Gastroesophageal sphincter (tissue), 4 donors: ENCODE measurements around the gene UBA1. TPM values are rescaled to one million over a fixed set of nuclear protein-coding genes. Genes with fewer than 3 reads are reported as not detected.

ENCODE experiments used
- ATAC-seq: fragments of 150-250 bp; one replicate; pipeline ENCODE4 v1.9.1; 2016; ENCODE audit warnings: mild to moderate bottlenecking, moderate library complexity
- H3K27ac ChIP-seq, 4 donors: fragments of 200-600 bp; sonication (generic) in 3 of 4; 1 replicate in 3 of 4; 2 replicates in 1 of 4; pipeline ENCODE4 v1.5.1; 2016 to 2019
- H3K27me3 ChIP-seq: fragments of 200-600 bp; sonication (generic); one replicate; pipeline ENCODE4 v1.5.1; 2019
- H3K36me3 ChIP-seq, 2 donors: fragments of 200-600 bp; sonication (generic); one replicate each; pipeline ENCODE4 v1.5.1; 2019; ENCODE audit warnings: control low read depth in 1 of 2
- H3K4me1 ChIP-seq, 3 donors: fragments of 200-600 bp; sonication (generic); 1 replicate in 2 of 3; 2 replicates in 1 of 3; pipeline ENCODE4 v1.5.1; 2016 to 2019; ENCODE audit warnings: control low read depth in 2 of 3
- H3K4me3 ChIP-seq, 2 donors: fragments of 200-600 bp; sonication (generic); one replicate each; pipeline ENCODE4 v1.5.1; 2019; ENCODE audit warnings: mild to moderate bottlenecking in 1 of 2, moderate library complexity in 1 of 2
- H3K9me3 ChIP-seq, 3 donors: fragments of 200-600 bp; sonication (generic); one replicate each; pipeline ENCODE4 v1.5.1; 2017 to 2019; ENCODE audit warnings: control low read depth in 2 of 3
- CTCF ChIP-seq, 4 experiments: fragments of 200-600 bp in 2 of 4; fragments of 450-650 bp in 2 of 4; sonication (generic) in 1 of 4; IDR thresholded peaks; one replicate each; pipeline ENCODE4 v1.5.1; 2017 to 2019; ENCODE audit warnings: antibody characterized with exemption in 4 of 4, mild to moderate bottlenecking in 2 of 4, moderate library complexity in 2 of 4
- EP300 ChIP-seq: sonication (generic); formaldehyde crosslinking; IDR thresholded peaks from one replicate; pipeline ENCODE4 v1.6.1; 2017; ENCODE audit warnings: antibody characterized with exemption, mild to moderate bottlenecking
- POLR2A ChIP-seq, 2 donors: fragments of 450-650 bp; IDR thresholded peaks; one replicate each; pipeline ENCODE4 v1.6.1; 2017; ENCODE audit warnings: antibody characterized with exemption in 2 of 2, mild to moderate bottlenecking in 2 of 2, moderate library complexity in 1 of 2
- POLR2AphosphoS5 ChIP-seq: sonication (generic); formaldehyde crosslinking; IDR thresholded peaks from one replicate; pipeline ENCODE4 v1.6.1; 2017; ENCODE audit warnings: antibody characterized with exemption
- WGBS, 2 donors: methylation state at CpG; one replicate each; pipeline ENCODE4 v1.1.5; 2018; ENCODE audit warnings: low coverage in 1 of 2; 5-methylcytosine and 5-hydroxymethylcytosine counted together
- total RNA-seq, 4 donors: library from RNA; depleted of rRNA; stranded (reverse); fragments of >200 nt; gene quantifications; one replicate each; pipeline ENCODE4 v1.1.0, GENCODE V29; 2016

Gene UBA1
- total RNA-seq, 4 donors from 2014 or later, result 108 to 211 (median 123) TPM

- Histone ChIP-seq H3K9me3 (no peaks in the 10 kb centered on the region), H3K4me3 (no peak overlapping the region), H3K27ac (no peak overlapping the region), H3K36me3 (peaks cover 0 to 7% of the 10 kb centered on the region in 2 donors), H3K27me3 (no peaks in the 10 kb centered on the region), H3K4me1 (no peaks in the 10 kb centered on the region)
- no peak for ATAC-seq
- 96 to 97% methylated on average over 5 of the region's 5 CpGs for WGBS, 2 donors
- TF ChIP-seq EP300 (no peak), POLR2AphosphoS5 (no peak), POLR2A (IDR thresholded peaks at IDR 0.05) (no peak), CTCF (IDR thresholded peaks at IDR 0.05) (no peak)
Measured at GRCh38 chrX:47162927-47163583, 30.6 kb upstream of the UBA1 start.

GRCh38 chrX:47164420-47164819 lies 29.2 kb upstream of the UBA1 start:
- H3K9me3 ChIP-seq, result no peaks in the 10 kb centered on the region
- WGBS, 2 donors, result 90 to 100% methylated on average over 1 to 2 of the region's 3 CpGs
- H3K27ac ChIP-seq, result no peak overlapping the region
- H3K4me3 ChIP-seq, result no peak overlapping the region
- peaks cover 0 to 10% of the 10 kb centered on the region in 2 donors for H3K36me3 ChIP-seq
- no peak for ATAC-seq
- H3K27me3 ChIP-seq, result no peaks in the 10 kb centered on the region
- TF ChIP-seq EP300, result no peak
- no peak for TF ChIP-seq CTCF (IDR thresholded peaks at IDR 0.05)
- TF ChIP-seq POLR2A (IDR thresholded peaks at IDR 0.05), result no peak
- TF ChIP-seq POLR2AphosphoS5, result no peak
- H3K4me1 ChIP-seq, result no peaks in the 10 kb centered on the region

- Histone ChIP-seq H3K36me3 (peaks cover 0 to 28% of the 10 kb centered on the region in 2 donors), H3K9me3 (no peaks in the 10 kb centered on the region), H3K4me3 (no peak overlapping the region), H3K4me1 (peaks cover 0 to 14% (median 0%) of the 10 kb centered on the region in 3 donors), H3K27ac (no peak overlapping the region), H3K27me3 (no peaks in the 10 kb centered on the region)
- ATAC-seq, result no peak
- 80 to 100% methylated on average over 1 to 3 of the region's 5 CpGs for WGBS, 2 donors
- no peak for TF ChIP-seq POLR2AphosphoS5
- TF ChIP-seq CTCF (IDR thresholded peaks at IDR 0.05), result no peak
- no peak for TF ChIP-seq EP300
- no peak for TF ChIP-seq POLR2A (IDR thresholded peaks at IDR 0.05)
Measured at GRCh38 chrX:47166126-47166525, 27.5 kb upstream of the UBA1 start.

- no peak overlapping the region for H3K4me3 ChIP-seq
- no peak for ATAC-seq
- no peaks in the 10 kb centered on the region for H3K27me3 ChIP-seq
- TF ChIP-seq EP300 (no peak), POLR2AphosphoS5 (no peak), POLR2A (IDR thresholded peaks at IDR 0.05) (no peak), CTCF (IDR thresholded peaks at IDR 0.05) (no peak)
- no peak overlapping the region for H3K27ac ChIP-seq
- no peaks in the 10 kb centered on the region for H3K9me3 ChIP-seq
- peaks cover 0 to 45% of the 10 kb centered on the region in 2 donors for H3K36me3 ChIP-seq
- 85 to 93% methylated on average over 6 of the region's 6 CpGs for WGBS, 2 donors
- H3K4me1 ChIP-seq, result peaks cover 0 to 14% (median 0%) of the 10 kb centered on the region in 3 donors
Measured at GRCh38 chrX:47168495-47169073, 25.0 kb upstream of the UBA1 start.

- Histone ChIP-seq H3K36me3 (peaks cover 0 to 52% of the 10 kb centered on the region in 2 donors), H3K4me3 (no peak overlapping the region), H3K27me3 (no peaks in the 10 kb centered on the region), H3K27ac (no peak overlapping the region), H3K4me1 (peaks cover 0 to 14% (median 0%) of the 10 kb centered on the region in 3 donors), H3K9me3 (no peaks in the 10 kb centered on the region)
- WGBS, 2 donors, result 90% methylated on average over 2 of the region's 19 CpGs; no CpG with 5 or more reads in 1 of the 2 donors
- TF ChIP-seq POLR2AphosphoS5 (no peak), POLR2A (IDR thresholded peaks at IDR 0.05) (no peak), CTCF (IDR thresholded peaks at IDR 0.05) (no peak), EP300 (no peak)
- no peak for ATAC-seq
Measured at GRCh38 chrX:47169273-47169672, 24.4 kb upstream of the UBA1 start.
